IMR-90 (cell line): ENCODE results near the gene CDC26.

Source experiments
- CHD1 ChIP-seq: IDR thresholded peaks from 2 replicates; pipeline ENCODE4 v1.6.1; 2012; ENCODE audit warnings: low read depth, low read length, improper control_type of control experiment
- FOS ChIP-seq: fragments of 150-350 bp; IDR thresholded peaks from 2 replicates; pipeline ENCODE4 v1.6.1; 2016; ENCODE audit warnings: low read depth, low read length
- MAFK ChIP-seq: IDR thresholded peaks from 2 replicates; pipeline ENCODE4 v1.6.1; 2012; ENCODE audit warnings: low read depth, low read length, improper control_type of control experiment
- POLR2A ChIP-seq: IDR thresholded peaks from 2 replicates; pipeline ENCODE4 v1.6.1; 2012; ENCODE audit warnings: mild to moderate bottlenecking, low read depth, low read length
- RAD21 ChIP-seq: IDR thresholded peaks from 2 replicates; pipeline ENCODE4 v1.6.1; 2012; ENCODE audit warnings: low read length, improper control_type of control experiment
- RFX5 ChIP-seq: IDR thresholded peaks from 2 replicates; pipeline ENCODE4 v1.8.0; 2012; ENCODE audit warnings: low read depth, mild to moderate bottlenecking, low read length, moderate library complexity
- TF ChIP-seq, protein P1 (sequence below): conservative IDR thresholded peaks from 2 replicates; pipeline ENCODE4 v1.5.1; 2012; ENCODE audit warnings: mild to moderate bottlenecking, low read depth, low read length, improper control_type of control experiment
- TF ChIP-seq, protein P2 (sequence below): fragments of 150-350 bp; IDR thresholded peaks from 2 replicates; pipeline ENCODE4 v1.6.1; 2017; ENCODE audit warnings: mild to moderate bottlenecking, antibody characterized with exemption, low read length, low read depth

GRCh38 chr9:113278840-113279239, 3.5 kb upstream of the CDC26 start:
- TF ChIP-seq, protein P1, sequence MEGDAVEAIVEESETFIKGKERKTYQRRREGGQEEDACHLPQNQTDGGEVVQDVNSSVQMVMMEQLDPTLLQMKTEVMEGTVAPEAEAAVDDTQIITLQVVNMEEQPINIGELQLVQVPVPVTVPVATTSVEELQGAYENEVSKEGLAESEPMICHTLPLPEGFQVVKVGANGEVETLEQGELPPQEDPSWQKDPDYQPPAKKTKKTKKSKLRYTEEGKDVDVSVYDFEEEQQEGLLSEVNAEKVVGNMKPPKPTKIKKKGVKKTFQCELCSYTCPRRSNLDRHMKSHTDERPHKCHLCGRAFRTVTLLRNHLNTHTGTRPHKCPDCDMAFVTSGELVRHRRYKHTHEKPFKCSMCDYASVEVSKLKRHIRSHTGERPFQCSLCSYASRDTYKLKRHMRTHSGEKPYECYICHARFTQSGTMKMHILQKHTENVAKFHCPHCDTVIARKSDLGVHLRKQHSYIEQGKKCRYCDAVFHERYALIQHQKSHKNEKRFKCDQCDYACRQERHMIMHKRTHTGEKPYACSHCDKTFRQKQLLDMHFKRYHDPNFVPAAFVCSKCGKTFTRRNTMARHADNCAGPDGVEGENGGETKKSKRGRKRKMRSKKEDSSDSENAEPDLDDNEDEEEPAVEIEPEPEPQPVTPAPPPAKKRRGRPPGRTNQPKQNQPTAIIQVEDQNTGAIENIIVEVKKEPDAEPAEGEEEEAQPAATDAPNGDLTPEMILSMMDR, result no peak
- no peak for TF ChIP-seq POLR2A
- TF ChIP-seq, protein P2, sequence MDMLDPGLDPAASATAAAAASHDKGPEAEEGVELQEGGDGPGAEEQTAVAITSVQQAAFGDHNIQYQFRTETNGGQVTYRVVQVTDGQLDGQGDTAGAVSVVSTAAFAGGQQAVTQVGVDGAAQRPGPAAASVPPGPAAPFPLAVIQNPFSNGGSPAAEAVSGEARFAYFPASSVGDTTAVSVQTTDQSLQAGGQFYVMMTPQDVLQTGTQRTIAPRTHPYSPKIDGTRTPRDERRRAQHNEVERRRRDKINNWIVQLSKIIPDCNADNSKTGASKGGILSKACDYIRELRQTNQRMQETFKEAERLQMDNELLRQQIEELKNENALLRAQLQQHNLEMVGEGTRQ, result no peak
- TF ChIP-seq RFX5, result no peak
- TF ChIP-seq CHD1, result no peak
- no peak for TF ChIP-seq MAFK
- TF ChIP-seq FOS, result no peak
- TF ChIP-seq RAD21, result no peak
